ENCODE data around the gene SLC16A5.
"Not testable (repeated sequence)": the region's sequence is repeated elsewhere in the genome, so short reads cannot be mapped to it uniquely, and the experiment has no call there.

Gene SLC16A5

GRCh38 chr17:75087558-75088453, at the start of gene SLC16A5:
TSS of gene SLC16A5 (plus strand) at chr17:75087954. CDS start at chr17:75093637, 5,683 bp downstream.
- DNase-seq, result peak; percentile 58 to 69

- DNase-seq, result no peak
These were observed 48.5 kb upstream of the SLC16A5 start for GRCh38 chr17:75039238-75039637.

- DNase-seq, result no peak
These were observed 46.0 kb upstream of the SLC16A5 start for GRCh38 chr17:75041656-75042280.

- DNase-seq, result not testable (repeated sequence)
These were observed 44.0 kb upstream of the SLC16A5 start for GRCh38 chr17:75043789-75044188.

GRCh38 chr17:75044716-75045115, 43.0 kb upstream of the SLC16A5 start:
- no peak for DNase-seq

GRCh38 chr17:75045946-75046406, 41.8 kb upstream of the SLC16A5 start:
- peak in 1 of 2 experiments; percentile 50 for DNase-seq

- peak; percentile 95 to 97 for DNase-seq
These were observed 41.1 kb upstream of the SLC16A5 start, which contains the start of the genes ATP5PD and KCTD2 for GRCh38 chr17:75046407-75047289. TSS of gene ATP5PD (minus strand) at chr17:75046969. CDS start at chr17:75042650, 4,319 bp downstream. TSS of gene KCTD2 (plus strand) at chr17:75047225. CDS start at chr17:75047251, 26 bp downstream.

- peak in 1 of 2 experiments; percentile 35 for DNase-seq
These were observed 40.2 kb upstream of the SLC16A5 start for GRCh38 chr17:75047398-75048098.

GRCh38 chr17:75048249-75048878, 39.4 kb upstream of the SLC16A5 start:
- DNase-seq, result no peak

GRCh38 chr17:75049057-75049456, 38.7 kb upstream of the SLC16A5 start:
- no peak for DNase-seq

- DNase-seq, result no peak
These were observed 38.0 kb upstream of the SLC16A5 start for GRCh38 chr17:75049706-75050105.

- DNase-seq, result no peak
These were observed 35.8 kb upstream of the SLC16A5 start for GRCh38 chr17:75051941-75052340.

GRCh38 chr17:75059369-75060345, 28.1 kb upstream of the SLC16A5 start:
- no peak for DNase-seq

- no peak for DNase-seq
These were observed 27.2 kb upstream of the SLC16A5 start for GRCh38 chr17:75060434-75061054.

- no peak for DNase-seq
These were observed 26.7 kb upstream of the SLC16A5 start for GRCh38 chr17:75061055-75061438.

GRCh38 chr17:75061618-75062017, 26.1 kb upstream of the SLC16A5 start:
- DNase-seq, result no peak

GRCh38 chr17:75063201-75063600, 24.6 kb upstream of the SLC16A5 start:
- no peak for DNase-seq

- no peak for DNase-seq
These were observed 24.1 kb upstream of the SLC16A5 start for GRCh38 chr17:75063626-75064025.

GRCh38 chr17:75064040-75064439, 23.7 kb upstream of the SLC16A5 start:
- no peak for DNase-seq

GRCh38 chr17:75064460-75064859, 23.3 kb upstream of the SLC16A5 start:
- no peak for DNase-seq

All from activated CD4-positive, alpha-beta T cell treated with anti-CD3 and anti-CD28 coated beads, Interleukin-2, amount 50 U/mL, for 48 hours (primary cell).